ENCODE data around the gene ZBTB16. TPM values are rescaled to one million over a fixed set of nuclear protein-coding genes. Genes with fewer than 3 reads are reported as not detected.
A peak's percentile ranks its signal among the peaks of the same experiment; 100 is the strongest.

The ZBTB16 gene
- total RNA-seq, 3 donors from 2014 or later (not counting 1 experiment from before 2014, with no cell fraction given), result 104 to 224 (median 156) TPM

GRCh38 chr11:114142707-114143106, 83.2 kb downstream of the ZBTB16 start:
- H3K4me1 Mint-ChIP-seq, result peaks cover 87 to 91% of the 10 kb centered on the region in 2 donors
- Histone ChIP-seq H3K36me3 (ENCODE audit: control insufficient read depth, insufficient read depth, low read length) (no peaks in the 10 kb centered on the region), H3K9me3 (ENCODE audit: control insufficient read depth, insufficient read depth, low read length) (no peaks in the 10 kb centered on the region), H3K27me3 (ENCODE audit: control insufficient read depth, insufficient read depth, low read length) (no peaks in the 10 kb centered on the region), H3K27ac (ENCODE audit: low read length) (no peak overlapping the region), H3K4me1 (ENCODE audit: control insufficient read depth, insufficient read depth, low read length) (peaks cover 53% of the 10 kb centered on the region), H3K4me3 (ENCODE audit: low read length) (no peak overlapping the region)
- H3K4me3 Mint-ChIP-seq, result no peak overlapping the region
- peaks cover 6% of the 10 kb centered on the region for H3K36me3 Mint-ChIP-seq
- no peak for ATAC-seq
- H3K27ac Mint-ChIP-seq, result peak overlapping the region; percentile 74 to 85
- H3K9me3 Mint-ChIP-seq, result no peaks in the 10 kb centered on the region
- intact Hi-C loops (cut with micrococcal nuclease), result loop anchor here (5.0 kb wide), 1 partner anchor 35 kb away; no protein-coding TSS in a partner anchor
- TF ChIP-seq CTCF (IDR thresholded peaks at IDR 0.05), result no peak
- WGBS (ENCODE audit: insufficient coverage), result 78% methylated on average over 4 of the region's 6 CpGs
- no peaks in the 10 kb centered on the region for H3K27me3 Mint-ChIP-seq (ENCODE audit: low read depth in 2 of 2)
- DNase-seq, result no peak

GRCh38 chr11:114145166-114145775, 85.8 kb downstream of the ZBTB16 start:
- no peaks in the 10 kb centered on the region for H3K27me3 Mint-ChIP-seq (ENCODE audit: low read depth in 2 of 2)
- ATAC-seq, result no peak
- no peak for TF ChIP-seq CTCF (IDR thresholded peaks at IDR 0.05)
- H3K4me3 Mint-ChIP-seq, result no peak overlapping the region
- Histone ChIP-seq H3K9me3 (ENCODE audit: control insufficient read depth, insufficient read depth, low read length) (no peaks in the 10 kb centered on the region), H3K36me3 (ENCODE audit: control insufficient read depth, insufficient read depth, low read length) (no peaks in the 10 kb centered on the region), H3K4me3 (ENCODE audit: low read length) (no peak overlapping the region), H3K27ac (ENCODE audit: low read length) (no peak overlapping the region), H3K4me1 (ENCODE audit: control insufficient read depth, insufficient read depth, low read length) (peaks cover 52% of the 10 kb centered on the region), H3K27me3 (ENCODE audit: control insufficient read depth, insufficient read depth, low read length) (no peaks in the 10 kb centered on the region)
- H3K27ac Mint-ChIP-seq, result peak overlapping the region; percentile 74 to 85
- no peaks in the 10 kb centered on the region for H3K9me3 Mint-ChIP-seq
- H3K36me3 Mint-ChIP-seq, result peaks cover 6% of the 10 kb centered on the region
- intact Hi-C loops (cut with micrococcal nuclease), result loop anchor here (5.0 kb wide), 1 partner anchor 37 kb away; no protein-coding TSS in a partner anchor
- DNase-seq, result no peak
- 81% methylated on average over 2 of the region's 2 CpGs for WGBS (ENCODE audit: insufficient coverage)
- peaks cover 87 to 91% of the 10 kb centered on the region in 2 donors for H3K4me1 Mint-ChIP-seq

GRCh38 chr11:114147375-114148012, 88.0 kb downstream of the ZBTB16 start:
- H3K4me1 Mint-ChIP-seq, result peaks cover 89 to 91% of the 10 kb centered on the region in 2 donors
- 49% methylated on average over 3 of the region's 5 CpGs for WGBS (ENCODE audit: insufficient coverage)
- peak overlapping the region; percentile 69 to 85 for H3K27ac Mint-ChIP-seq
- no peaks in the 10 kb centered on the region for H3K27me3 Mint-ChIP-seq (ENCODE audit: low read depth in 2 of 2)
- DNase-seq (no peak), ATAC-seq (peak; percentile 43 to 55 (median 48))
- Histone ChIP-seq H3K4me1 (ENCODE audit: control insufficient read depth, insufficient read depth, low read length) (peaks cover 60% of the 10 kb centered on the region), H3K36me3 (ENCODE audit: control insufficient read depth, insufficient read depth, low read length) (no peaks in the 10 kb centered on the region), H3K9me3 (ENCODE audit: control insufficient read depth, insufficient read depth, low read length) (no peaks in the 10 kb centered on the region), H3K4me3 (ENCODE audit: low read length) (no peak overlapping the region), H3K27ac (ENCODE audit: low read length) (no peak overlapping the region), H3K27me3 (ENCODE audit: control insufficient read depth, insufficient read depth, low read length) (no peaks in the 10 kb centered on the region)
- no peak for TF ChIP-seq CTCF (IDR thresholded peaks at IDR 0.05)
- H3K9me3 Mint-ChIP-seq, result no peaks in the 10 kb centered on the region
- H3K4me3 Mint-ChIP-seq, result peak overlapping the region; percentile 82
- intact Hi-C loops (cut with micrococcal nuclease), result loop anchor here (2.0 to 5.0 kb wide), 3 partner anchors 13 to 35 kb away; no protein-coding TSS in a partner anchor
- H3K36me3 Mint-ChIP-seq, result no peaks in the 10 kb centered on the region

All from natural killer cell (primary cell).